C4-2B (cell line): ENCODE measurements around the gene NFU1.
"Not testable (repeated sequence)": the region's sequence is repeated elsewhere in the genome, so short reads cannot be mapped to it uniquely, and the experiment has no call there.

Experiments
- H3K27ac ChIP-seq: fragments of 450-650 bp; 2 replicates; pipeline ENCODE4 v1.5.1; 2017
- ZFX ChIP-seq: fragments of 450-650 bp; IDR thresholded peaks from 2 replicates; pipeline ENCODE4 v1.6.1; 2017
- TF ChIP-seq, protein P1 (sequence below): fragments of 450-650 bp; conservative IDR thresholded peaks from 2 replicates; pipeline ENCODE4 v1.5.1; 2017; ENCODE audit warnings: mild to moderate bottlenecking

NFU1 gene

DNA sequence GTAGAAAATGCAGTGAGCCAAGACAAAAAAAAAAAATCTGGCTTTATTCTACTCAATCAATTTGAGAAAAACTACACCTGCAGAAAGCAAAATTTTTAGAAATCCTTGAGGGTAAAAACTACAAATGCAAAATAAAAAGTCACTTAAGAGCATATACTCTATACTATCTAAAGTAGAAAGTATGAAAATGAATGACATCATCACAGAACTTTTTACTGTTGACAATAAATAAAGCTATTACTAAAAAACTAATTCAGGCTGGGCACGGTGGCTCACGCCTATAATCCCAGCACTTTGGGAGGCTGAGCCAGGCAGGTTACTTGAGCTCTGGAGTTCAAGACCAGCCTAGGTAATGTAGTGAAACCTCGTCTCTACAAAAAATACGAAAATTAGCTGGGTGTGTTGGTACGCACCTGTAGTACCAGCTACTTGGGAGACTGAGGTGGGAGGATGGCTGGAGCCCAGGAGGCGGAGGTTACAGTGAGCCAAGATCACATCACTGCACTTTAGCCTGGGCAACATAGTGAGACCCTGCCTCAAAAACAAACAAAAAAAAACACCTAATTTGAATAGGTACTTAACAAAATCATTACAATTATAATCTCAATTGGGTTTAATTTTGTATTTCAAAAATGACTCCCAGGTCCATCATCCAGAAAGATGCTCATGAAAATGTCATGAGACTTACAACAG is 7.6 kb downstream of the NFU1 start:
- no peak overlapping the region for H3K27ac ChIP-seq
- TF ChIP-seq ZFX = no peak
- TF ChIP-seq, protein P1, sequence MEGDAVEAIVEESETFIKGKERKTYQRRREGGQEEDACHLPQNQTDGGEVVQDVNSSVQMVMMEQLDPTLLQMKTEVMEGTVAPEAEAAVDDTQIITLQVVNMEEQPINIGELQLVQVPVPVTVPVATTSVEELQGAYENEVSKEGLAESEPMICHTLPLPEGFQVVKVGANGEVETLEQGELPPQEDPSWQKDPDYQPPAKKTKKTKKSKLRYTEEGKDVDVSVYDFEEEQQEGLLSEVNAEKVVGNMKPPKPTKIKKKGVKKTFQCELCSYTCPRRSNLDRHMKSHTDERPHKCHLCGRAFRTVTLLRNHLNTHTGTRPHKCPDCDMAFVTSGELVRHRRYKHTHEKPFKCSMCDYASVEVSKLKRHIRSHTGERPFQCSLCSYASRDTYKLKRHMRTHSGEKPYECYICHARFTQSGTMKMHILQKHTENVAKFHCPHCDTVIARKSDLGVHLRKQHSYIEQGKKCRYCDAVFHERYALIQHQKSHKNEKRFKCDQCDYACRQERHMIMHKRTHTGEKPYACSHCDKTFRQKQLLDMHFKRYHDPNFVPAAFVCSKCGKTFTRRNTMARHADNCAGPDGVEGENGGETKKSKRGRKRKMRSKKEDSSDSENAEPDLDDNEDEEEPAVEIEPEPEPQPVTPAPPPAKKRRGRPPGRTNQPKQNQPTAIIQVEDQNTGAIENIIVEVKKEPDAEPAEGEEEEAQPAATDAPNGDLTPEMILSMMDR = no peak

DNA sequence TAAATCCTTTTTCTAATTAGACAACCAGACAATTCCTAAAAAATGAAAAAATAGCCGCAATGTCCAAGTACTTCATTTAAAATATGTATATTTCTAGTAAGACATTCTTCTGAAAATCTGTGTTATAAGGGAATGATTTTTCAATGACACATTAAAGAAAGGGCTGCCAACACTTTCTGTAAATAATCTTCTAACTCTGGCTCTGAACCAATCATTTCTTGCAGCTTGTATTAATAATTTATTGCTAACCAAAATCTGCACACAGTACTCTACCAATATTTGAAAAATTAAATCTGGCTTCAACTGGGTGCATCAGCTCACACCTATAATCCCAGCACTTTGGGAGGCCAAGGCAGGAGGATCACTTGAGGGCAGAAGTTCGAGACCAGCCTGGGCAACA is 8.3 kb downstream of the NFU1 start:
- H3K27ac ChIP-seq = no peak overlapping the region
- TF ChIP-seq, protein P1 = no peak
- TF ChIP-seq ZFX = no peak

DNA sequence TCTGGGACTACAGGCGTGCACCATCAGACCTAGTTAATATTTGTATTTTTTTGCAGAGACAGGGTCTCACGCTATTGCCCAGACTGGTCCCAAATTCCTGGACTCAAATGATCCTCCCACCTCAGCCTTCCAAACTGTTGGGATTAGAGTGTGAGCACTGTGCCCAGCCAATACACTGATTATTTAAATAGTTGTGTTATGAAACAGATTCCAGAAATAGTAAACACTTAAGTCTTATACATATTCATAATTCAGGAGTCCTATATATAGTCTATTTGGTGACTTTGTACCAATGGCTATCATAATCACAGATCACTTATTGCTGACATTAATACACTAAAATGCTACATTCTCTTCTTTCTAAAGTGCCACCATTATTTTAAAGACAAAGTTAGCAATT is 12.8 kb downstream of the NFU1 start:
- H3K27ac ChIP-seq = no peak overlapping the region
- TF ChIP-seq, protein P1 = no peak
- no peak for TF ChIP-seq ZFX

DNA sequence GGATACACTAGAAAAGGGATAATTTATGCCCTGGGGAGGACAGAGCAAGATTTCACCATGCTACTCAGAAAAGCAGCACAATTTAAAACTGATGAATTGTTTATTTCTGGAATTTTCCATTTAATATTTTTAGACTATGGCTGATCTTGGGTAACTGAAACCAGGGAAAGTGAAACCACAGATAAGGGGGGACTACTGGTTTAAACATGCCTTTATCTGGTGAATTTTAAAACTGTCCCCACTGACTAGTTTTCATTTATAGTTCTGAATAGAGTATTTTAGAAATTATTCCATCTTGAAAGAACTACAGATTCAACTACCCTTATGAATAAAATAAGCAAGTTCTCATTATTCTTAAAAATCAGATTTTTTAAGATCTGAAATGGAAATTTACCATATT is 15.0 kb downstream of the NFU1 start:
- TF ChIP-seq ZFX = no peak
- TF ChIP-seq, protein P1 = no peak
- no peak overlapping the region for H3K27ac ChIP-seq

DNA sequence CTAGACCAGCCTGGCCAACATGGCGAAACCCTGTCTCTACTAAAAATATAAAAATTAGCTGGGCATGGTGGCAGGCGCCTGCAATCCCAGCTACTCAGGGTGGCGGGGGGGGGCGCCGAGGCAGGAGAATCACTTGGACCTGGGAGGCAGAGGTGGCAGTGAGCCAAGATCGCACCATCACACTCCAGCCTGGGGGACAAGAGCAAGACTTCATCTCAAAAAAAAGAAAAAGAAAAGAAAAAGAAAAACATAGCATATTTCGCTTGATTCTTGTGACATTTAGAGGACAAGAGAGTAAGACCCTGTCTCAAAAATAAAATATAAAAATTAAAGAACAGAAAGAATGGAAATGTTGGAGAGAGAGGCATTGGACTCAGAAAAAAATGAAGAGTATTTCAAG is 18.1 kb downstream of the NFU1 start:
- H3K27ac ChIP-seq = not testable (repeated sequence)

DNA sequence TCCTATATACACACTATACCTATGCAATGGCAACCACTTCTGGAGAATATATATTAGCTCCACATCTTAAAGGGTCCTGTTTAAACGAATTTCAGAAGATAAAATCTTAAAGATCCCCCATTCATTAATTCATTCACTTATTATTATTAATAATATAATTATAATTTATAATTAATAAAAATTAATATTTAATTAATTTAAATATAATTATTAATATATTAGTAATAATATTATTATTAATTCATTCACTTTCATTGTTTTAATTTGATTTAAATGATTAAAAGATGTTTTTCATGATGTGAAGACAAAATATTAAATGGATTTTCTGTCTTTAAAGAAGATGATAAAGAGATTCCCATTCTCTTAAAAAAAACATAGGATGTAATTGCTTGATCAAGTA is 21.1 kb downstream of the NFU1 start:
- H3K27ac ChIP-seq = no peak overlapping the region
- TF ChIP-seq ZFX = no peak
- TF ChIP-seq, protein P1 = no peak

DNA sequence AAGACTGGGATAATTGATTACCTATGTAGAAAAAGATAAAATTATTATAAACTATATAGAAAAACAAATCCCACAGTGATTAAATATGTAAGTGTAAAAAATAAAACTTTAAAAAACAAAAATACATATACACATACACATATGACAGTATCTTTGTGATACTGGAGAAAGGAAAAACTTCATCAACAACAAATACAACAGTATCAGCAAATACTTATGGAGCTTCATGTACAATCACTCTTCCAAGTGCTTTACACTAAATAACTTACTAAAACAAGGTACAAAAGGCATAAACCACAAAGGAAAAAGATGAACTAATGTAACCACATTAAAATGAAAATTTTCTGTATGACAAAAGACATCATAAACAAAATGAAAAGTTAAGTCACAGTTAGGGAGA is 26.1 kb downstream of the NFU1 start:
- TF ChIP-seq, protein P1 = no peak
- TF ChIP-seq ZFX = no peak
- no peak overlapping the region for H3K27ac ChIP-seq

DNA sequence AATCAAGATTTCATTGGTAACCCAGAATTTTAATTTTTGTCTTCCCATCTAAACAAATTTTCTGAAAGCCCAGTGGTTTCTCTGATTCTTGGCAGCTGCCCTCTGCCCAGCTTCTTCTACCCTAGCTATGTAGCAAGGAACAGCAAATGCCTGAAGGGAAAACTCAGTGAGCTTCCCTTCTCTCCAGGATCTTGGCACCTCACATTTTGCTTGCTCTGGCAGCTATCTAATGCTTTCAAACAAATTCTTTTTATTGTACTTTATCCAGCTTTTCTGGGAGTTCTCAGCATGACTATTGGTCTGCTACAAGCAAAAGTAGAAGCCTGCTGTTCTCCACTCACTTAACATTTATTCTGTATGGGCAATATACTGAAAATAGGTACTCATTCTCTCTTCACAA is 31.9 kb downstream of the NFU1 start:
- TF ChIP-seq, protein P1 = no peak
- TF ChIP-seq ZFX = no peak
- no peak overlapping the region for H3K27ac ChIP-seq
